HG02571 (cell line): ENCODE data around the gene LEAP2.
"Not testable (repeated sequence)": the region's sequence is repeated elsewhere in the genome, so short reads cannot be mapped to it uniquely, and the experiment has no call there.

Source experiments
- ATAC-seq: cut with Tn5 transposase; IDR thresholded peaks from one replicate; pipeline ENCODE4 v1.9.1; 2021; ENCODE audit warnings: mild to moderate bottlenecking, moderate library complexity; ENCODE audit not compliant: unreplicated experiment

The LEAP2 gene

DNA sequence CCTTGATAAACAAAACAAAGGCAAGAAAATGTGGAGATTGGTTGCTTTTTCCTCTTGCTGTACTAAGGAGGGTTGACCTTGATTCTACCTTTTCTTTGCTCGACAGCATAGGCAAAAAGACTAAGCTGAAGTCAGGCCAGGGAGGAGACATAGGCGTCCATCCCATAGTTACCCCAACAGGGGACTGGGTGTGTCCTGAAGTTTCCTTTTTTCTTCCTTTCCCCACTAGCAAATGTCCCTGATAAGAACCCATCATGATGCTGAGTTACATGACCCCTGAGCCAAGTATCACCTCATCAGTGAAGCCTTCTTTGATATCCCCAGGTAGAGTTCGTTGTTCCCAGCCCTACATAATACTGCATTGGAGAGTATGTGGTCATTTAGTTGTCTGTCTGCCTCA is 33.2 kb upstream of the LEAP2 start:
- no peak for ATAC-seq

- ATAC-seq, result no peak
Measured at GRCh38 chr5:132840896-132841295, 32.6 kb upstream of the LEAP2 start.

- no peak for ATAC-seq
Measured at GRCh38 chr5:132841305-132841704, 32.2 kb upstream of the LEAP2 start.

DNA sequence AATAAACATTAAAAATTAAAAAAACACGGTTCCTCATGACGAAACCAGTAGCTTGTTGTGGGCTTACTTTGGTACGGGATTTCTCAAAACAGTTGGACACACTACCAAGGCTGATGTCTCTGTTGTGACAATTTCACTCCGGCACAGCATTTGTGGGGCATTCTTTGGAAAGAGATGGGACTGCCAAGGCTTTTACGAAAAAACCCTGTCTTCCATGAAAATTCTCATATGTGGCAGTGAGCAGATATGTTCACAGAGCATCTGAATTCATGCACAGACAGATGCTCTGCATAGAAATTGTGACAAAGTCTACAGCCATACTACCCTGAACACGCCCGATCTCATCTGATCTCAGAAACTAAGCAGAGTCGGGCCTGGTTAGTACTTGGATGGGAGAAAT is 25.2 kb upstream of the LEAP2 start:
- no peak for ATAC-seq

GRCh38 chr5:132849347-132849746 is 24.1 kb upstream of the LEAP2 start:
- ATAC-seq, result no peak

DNA sequence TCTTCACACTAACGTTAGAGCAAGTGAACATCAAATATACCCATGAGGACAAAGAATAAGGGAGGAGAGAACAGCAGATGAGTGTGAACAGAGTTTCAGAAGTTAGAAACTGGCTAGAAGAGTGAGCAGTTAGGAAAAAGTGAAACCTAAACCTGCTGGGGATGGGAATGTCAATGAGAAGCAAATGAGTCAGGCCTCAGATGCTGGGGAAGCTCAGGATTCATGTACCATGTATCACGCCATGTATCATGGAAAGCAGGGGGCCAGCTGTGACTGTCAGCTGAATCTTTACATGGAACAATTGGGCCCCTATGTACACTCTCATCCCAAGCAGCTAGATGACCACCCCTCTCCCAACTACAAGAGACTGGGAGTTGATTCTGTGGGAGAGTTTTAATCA is 23.4 kb upstream of the LEAP2 start:
- ATAC-seq, result no peak

GRCh38 chr5:132853323-132853722 is 20.1 kb upstream of the LEAP2 start:
- no peak for ATAC-seq

DNA sequence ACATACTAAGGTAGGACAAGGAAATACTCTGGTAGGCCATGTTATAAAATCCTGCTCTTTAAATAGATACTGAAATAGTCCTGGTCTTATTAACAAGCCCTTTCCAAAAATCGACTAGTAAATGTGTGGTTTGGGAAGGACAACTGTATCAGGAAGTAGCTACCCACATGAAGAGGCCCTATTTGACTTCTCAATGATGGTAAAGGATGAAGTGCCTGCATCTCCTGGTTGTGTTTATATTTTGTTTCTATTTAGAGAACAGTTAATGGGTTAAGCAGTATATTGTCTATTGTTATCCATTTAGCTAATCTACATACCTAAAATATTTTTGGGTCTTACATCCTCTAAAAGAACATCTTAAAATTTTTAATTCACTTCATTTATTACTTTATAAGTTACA is 19.7 kb upstream of the LEAP2 start:
- no peak for ATAC-seq

DNA sequence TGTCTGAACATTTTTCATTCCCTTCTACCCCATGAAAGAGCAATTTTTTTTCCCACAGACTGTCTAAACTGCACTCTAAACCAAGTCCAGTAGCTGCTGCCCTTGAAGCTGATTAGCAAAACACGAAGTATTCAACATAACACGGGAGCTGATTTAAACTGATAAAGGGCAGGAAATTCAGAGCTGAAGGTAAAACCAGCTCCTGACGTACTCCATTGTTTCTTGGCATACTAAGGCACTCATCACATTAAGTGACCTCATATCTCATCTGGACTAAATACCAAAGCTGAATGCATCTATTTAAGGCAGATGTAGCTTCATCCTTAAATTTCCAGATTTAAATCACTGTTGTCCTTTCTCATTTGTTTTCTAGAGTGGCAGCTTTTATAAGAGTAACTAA is 19.2 kb upstream of the LEAP2 start:
- ATAC-seq, result no peak

DNA sequence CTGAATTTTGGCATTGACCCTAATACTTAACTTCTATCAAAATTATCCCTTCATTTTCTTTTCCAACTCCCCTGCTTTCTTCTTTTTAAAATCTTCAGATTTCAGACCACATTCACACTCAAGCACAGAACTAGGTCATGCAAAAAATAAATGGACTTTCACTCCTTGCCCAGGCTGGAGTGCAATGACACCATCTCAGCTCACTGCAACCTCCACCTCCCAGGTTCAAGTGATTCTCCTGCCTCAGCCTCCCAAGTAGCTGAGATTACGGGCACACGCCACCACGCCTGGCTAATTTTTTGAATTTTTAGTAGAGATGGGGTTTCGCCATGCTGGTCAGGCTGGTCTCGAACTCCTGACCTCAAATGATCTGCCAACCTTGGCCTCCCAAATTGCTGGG is 18.5 kb upstream of the LEAP2 start:
- ATAC-seq, result not testable (repeated sequence)

DNA sequence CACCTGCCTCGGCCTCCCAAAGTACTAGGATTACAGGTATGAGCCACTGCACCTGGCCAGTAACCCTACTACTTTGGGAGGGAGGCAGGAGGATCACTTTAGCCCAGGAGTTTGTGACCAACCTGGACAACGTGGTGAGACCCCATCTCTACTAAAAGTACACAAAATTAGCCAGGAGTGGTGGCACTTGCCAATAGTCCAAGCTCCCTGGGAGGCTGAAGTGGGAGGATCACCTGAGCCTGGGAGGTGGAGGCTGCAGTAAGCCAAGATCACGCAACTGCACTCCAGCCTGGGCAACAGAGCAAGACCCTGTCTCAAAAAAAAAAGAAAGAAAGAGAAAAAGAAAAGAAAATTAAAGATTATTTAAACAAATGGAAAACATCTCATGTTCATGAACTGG is 17.5 kb upstream of the LEAP2 start:
- no peak for ATAC-seq

- no peak for ATAC-seq
Measured at GRCh38 chr5:132859889-132860437, 13.5 kb upstream of the LEAP2 start.

DNA sequence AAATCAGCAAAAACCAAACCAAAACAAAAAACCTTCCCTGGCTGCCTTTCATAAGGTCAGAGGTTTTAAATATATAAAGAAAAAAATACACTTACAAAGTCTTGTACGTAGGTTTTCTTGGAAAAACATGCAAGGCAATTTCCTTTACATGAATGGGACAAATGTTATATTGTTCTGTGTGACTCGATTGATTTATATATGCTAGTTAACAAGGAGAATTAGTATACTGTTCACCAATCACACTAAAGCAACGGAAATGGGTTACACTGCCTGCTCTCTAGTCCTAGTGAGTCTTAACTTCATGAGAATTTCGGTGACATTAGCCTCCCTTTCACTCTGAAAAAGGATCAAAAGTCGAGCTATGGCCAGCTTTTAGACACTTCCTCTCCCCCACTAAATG is 12.7 kb upstream of the LEAP2 start:
- no peak for ATAC-seq

DNA sequence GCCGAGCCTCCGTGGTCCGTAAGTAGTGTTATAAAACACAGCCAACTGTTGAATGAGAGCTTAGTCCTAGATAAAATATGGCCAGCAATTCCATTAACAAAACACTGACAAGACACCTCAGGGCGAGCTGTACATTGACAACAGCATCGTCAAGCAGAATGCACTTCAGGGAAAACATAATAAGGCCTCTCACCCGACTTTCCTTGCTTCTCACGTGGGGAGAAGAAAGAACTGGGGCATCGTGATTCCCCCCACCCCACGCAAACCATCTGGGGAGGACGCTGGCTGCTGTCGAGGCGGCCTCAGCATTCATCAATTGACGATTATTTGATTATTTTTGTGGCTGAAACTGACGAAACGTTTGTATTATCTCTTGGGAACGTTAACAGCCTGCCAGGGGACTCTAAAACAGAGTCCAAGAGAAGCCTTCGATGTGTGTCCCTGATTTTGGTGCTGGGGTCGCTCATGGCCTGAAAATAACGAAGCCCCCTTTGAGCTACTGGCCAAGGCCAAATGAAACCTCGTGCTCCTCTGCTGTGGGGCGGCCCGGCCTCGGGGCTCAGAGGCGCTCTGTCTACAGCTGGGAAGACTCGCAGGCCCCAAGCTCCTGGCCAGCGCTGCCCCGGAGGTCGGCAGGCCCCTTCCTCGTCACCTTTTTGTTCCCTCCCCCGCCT is 7.7 kb upstream of the LEAP2 start:
- ATAC-seq, result peak; percentile 16

- ATAC-seq, result peak; percentile 100
Measured at GRCh38 chr5:132866342-132867045, 7.0 kb upstream of the LEAP2 start, which contains the start of the genes GDF9 and UQCRQ. Gene GDF9 (minus strand): TSS chr5:132866469. CDS start chr5:132864533, 1,936 bp downstream. Gene UQCRQ (plus strand): TSS chr5:132866642. CDS start chr5:132866882, 240 bp downstream.

DNA sequence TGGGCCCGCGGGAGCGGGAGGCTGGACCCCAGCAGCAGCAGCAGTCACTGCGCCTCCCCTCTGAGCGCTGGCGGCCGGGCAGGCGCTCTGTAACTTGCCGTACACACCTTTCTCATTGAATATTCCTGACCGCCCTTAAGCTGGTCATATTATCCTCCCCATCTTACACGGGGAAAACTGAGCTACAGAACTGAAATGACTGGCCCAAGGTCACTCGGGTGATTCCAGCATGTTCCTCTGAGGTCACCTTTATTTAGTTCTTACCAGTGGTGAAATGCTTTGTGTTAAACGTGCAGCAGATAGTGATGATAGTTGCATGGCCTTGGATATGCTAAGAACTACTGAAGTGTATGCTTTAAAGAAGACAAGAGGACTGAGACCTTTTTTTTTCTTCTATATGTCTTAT is 6.4 kb upstream of the LEAP2 start:
- peak; percentile 4 for ATAC-seq

- no peak for ATAC-seq
Measured at GRCh38 chr5:132868754-132869153, 4.7 kb upstream of the LEAP2 start.

- ATAC-seq, result no peak
Measured at GRCh38 chr5:132870801-132871200, 2.7 kb upstream of the LEAP2 start.

GRCh38 chr5:132871459-132872284 is 1.8 kb upstream of the LEAP2 start:
- no peak for ATAC-seq

- no peak for ATAC-seq
Measured at GRCh38 chr5:132872788-132873118, 715 bp upstream of the LEAP2 start.

GRCh38 chr5:132873930-132874271 is 433 bp downstream of the LEAP2 start:
- no peak for ATAC-seq
